Measurements from ENCODE around the gene RAB40B. TPM values are rescaled to one million over a fixed set of nuclear protein-coding genes. Genes with fewer than 3 reads are reported as not detected.

Gene RAB40B
- total and polyA plus RNA-seq, 4 donors = 2.9 to 12.1 (median 10.5) TPM

- no peak for DNase-seq (ENCODE audit: low spot score)
- Histone ChIP-seq H3K9ac (ENCODE audit: low read depth in 1 of 2, low read length in 2 of 2) (no peak overlapping the region), H3K27me3 (ENCODE audit: control insufficient read depth in 4 of 4, insufficient read depth in 4 of 4, low read length in 3 of 4) (no peaks in the 10 kb centered on the region), H3K4me3 (ENCODE audit: low read depth in 1 of 3, low read length in 3 of 3) (no peak overlapping the region), H3K4me1 (ENCODE audit: control insufficient read depth in 4 of 4, insufficient read depth in 4 of 4, low read length in 3 of 4) (peaks cover 0 to 6% (median 4%) of the 10 kb centered on the region in 4 donors), H3K36me3 (ENCODE audit: control insufficient read depth in 4 of 4, insufficient read depth in 3 of 4, low read depth in 1 of 4, low read length in 3 of 4) (peaks cover 0 to 21% (median 6%) of the 10 kb centered on the region in 4 donors), H3K27ac (ENCODE audit: low read depth in 1 of 2, low read length in 2 of 2) (no peak overlapping the region), H3K9me3 (ENCODE audit: control insufficient read depth in 4 of 4, low read length in 3 of 4) (no peaks in the 10 kb centered on the region)
- 97% methylated on average over 36 of the region's 36 CpGs for WGBS
- TF ChIP-seq YY1 (IDR thresholded peaks at IDR 0.05) (no peak), GABPA (IDR thresholded peaks at IDR 0.05 in 1 of 2, conservative IDR thresholded peaks at IDR 0.05 in 1 of 2) (no peak), EGR1 (IDR thresholded peaks at IDR 0.05; ENCODE audit: low read depth in 2 of 2) (no peak), TAF1 (conservative IDR thresholded peaks at IDR 0.05) (no peak), CTCF (IDR thresholded peaks at IDR 0.05; ENCODE audit: low read depth, low read length, missing input control) (no peak), ATF3 (IDR thresholded peaks at IDR 0.05) (no peak), RAD21 (IDR thresholded peaks at IDR 0.05) (no peak), JUND (IDR thresholded peaks at IDR 0.05) (no peak), ZBTB33 (IDR thresholded peaks at IDR 0.05) (no peak), MAX (IDR thresholded peaks at IDR 0.05) (no peak), HNF4G (IDR thresholded peaks at IDR 0.05) (no peak), NR2F2 (IDR thresholded peaks at IDR 0.05) (no peak), REST (IDR thresholded peaks at IDR 0.05) (no peak), FOXA1 (IDR thresholded peaks at IDR 0.05) (no peak), FOXA2 (IDR thresholded peaks at IDR 0.05) (no peak), RXRA (IDR thresholded peaks at IDR 0.05) (no peak)
Measured at GRCh38 chr17:82658796-82659452, 39.6 kb downstream of the RAB40B start.

All from liver (tissue), 9 donors.